ENCODE measurements around the gene PTGES2.

PTGES2 gene

GRCh38 chr9:128153947-128154695 lies 26.6 kb upstream of the PTGES2 start:
- no peak for DNase-seq

DNA sequence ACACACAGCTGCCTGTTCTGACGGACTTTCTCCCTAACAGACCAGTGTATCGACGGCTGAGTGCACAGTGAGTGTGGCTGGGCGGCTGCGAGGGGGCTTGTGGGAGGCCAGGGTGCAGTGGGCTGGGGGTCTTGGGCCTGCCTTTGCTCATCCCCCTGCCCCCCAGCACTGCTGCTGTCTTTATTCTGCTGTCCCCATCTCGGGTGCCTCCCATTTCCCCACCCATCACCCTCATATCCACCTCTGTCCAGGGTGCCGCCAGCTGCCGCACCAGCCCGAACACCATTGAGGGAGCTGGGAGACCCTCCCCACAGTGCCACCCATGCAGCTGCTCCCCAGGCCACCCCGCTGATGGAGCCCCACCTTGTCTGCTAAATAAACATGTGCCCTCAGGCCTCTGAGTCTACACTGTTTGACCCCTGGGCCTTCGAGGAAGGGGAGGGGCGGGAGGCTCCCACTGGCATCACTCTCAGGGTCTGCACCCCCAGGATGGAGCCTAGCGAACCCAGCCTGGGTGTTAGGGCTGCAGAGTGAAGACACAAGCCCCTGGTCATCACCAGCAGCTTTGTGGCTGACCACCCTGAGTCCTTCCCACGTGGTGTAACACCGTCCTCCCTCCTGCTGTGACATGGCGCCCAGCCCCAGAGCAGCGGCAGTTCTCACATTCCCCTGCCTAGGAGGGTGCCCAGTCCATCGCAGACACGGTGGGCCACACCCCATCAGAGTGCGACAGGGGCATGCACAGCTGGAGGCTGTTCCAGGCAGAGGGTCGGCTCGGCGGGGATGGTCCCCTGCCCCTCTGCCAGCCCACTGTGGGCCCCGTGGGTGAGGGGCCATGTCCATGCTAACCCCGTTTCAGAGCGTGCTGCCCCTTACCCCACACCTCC lies 25.8 kb upstream of the PTGES2 start:
- no peak for DNase-seq

DNA sequence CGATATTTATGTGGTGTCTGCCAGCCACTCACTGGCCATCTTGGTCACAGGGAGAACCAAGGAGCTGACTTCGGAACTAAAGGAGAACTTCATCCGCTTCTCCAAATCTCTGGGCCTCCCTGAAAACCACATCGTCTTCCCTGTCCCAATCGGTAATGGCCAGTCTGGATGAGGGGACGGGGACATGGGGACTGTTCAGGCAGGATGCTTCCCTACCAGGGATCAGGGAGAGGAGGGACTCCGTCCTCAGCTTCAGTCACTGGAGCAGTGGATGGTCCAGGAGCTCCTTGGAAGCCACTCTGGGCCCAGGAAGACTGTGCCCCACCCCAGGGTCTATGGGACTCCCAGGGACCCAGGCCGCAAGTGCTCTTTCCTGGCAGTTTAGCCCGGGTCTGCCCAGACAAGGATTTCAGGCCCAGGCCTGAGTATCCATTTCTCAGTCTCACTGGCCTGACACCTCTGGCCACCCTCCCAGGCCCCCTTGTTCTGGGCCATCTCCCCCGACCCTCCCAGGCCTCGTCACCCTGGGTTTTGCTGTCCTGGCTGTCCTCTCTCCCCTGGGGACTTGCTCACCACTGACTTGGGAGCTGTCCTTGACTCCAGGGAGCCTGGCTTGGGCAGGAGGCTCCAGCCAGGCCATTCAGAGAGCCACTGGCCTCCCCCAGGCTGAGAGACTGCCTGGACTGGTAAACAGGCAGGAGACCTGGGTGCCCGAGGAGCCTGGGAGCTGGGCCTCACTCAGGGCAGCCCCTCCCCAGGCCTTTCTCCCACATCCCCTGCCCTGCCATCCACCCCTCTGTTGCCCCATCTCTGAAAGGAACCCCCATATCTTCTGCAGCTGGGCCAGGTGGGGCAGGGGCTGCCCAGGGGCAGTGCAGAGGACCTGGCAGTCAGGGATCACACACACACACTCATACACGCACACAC lies 24.9 kb upstream of the PTGES2 start:
- no peak for DNase-seq

DNA sequence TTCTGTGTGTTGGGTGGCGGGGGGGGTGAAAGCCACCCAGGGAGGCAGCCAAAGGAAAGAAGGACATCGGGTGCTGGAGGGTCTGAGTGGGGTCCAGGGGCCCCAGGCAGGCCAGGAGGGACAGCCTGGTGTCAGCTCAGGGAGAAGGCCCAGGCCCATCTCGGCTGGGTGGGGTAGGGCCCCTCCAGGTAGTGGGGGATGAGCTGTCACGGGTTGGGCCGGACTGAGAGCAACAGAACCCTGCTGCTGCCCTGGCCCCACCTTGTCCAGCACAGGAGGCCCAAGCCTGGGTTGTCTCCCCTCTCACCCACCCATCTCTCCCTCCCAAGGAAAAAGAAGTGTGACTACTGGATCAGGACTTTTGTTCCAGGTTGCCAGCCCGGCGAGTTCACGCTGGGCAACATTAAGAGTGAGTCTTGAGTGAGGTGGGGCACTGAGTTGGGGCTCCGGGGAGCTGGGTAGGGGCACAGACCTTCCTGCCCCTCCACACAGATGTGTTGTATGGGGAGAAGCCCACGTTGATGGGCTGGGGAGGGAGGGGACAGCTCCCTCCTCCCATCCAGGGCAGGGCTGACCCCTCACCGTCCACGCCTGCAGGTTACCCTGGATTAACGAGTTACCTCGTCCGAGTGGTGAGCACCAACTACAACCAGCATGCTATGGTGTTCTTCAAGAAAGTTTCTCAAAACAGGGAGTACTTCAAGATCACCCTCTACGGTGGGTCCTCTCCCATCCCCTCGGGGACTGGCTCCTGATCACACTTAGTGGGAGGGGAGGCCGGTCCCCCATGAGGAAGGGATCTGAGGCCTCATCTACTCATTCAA lies 24.0 kb upstream of the PTGES2 start:
- DNase-seq: no peak

DNA sequence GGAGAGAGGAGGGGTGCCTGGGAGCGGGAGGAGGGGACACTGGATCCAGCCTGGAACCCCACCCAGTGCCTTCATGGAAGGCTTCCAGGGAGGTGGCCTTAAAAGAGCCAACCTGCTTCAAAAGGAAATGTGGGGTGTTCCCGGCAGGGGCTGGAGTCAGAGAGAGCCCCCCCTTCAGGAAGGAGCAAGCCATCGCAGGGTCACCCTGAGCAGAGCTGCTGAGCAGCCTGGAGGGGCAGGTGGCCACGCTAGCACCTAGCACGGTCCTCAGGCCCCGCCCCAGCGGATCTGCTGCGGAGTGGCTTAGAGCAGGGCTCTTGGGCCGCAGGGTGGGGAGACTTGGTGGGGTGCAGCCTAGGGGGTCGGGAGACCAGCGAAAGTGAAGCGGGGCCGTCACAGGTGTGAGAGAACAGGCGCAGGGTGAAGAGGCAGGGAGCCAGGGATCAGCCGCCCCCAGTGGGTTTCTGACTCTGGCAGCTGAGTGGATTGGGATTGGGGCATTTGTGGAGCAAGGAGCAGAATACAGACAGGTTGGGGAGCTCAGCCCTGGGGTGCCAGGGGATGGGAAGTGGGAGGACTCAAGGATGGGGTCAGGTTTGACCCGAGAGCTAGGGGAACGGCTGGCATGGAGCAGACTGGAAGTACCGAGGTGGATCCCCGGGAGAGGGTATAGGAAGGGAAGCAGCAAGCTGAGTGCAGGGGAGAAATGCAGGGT lies 23.2 kb upstream of the PTGES2 start:
- DNase-seq: no peak

GRCh38 chr9:128149951-128150593 lies 22.5 kb upstream of the PTGES2 start:
- DNase-seq: no peak

DNA sequence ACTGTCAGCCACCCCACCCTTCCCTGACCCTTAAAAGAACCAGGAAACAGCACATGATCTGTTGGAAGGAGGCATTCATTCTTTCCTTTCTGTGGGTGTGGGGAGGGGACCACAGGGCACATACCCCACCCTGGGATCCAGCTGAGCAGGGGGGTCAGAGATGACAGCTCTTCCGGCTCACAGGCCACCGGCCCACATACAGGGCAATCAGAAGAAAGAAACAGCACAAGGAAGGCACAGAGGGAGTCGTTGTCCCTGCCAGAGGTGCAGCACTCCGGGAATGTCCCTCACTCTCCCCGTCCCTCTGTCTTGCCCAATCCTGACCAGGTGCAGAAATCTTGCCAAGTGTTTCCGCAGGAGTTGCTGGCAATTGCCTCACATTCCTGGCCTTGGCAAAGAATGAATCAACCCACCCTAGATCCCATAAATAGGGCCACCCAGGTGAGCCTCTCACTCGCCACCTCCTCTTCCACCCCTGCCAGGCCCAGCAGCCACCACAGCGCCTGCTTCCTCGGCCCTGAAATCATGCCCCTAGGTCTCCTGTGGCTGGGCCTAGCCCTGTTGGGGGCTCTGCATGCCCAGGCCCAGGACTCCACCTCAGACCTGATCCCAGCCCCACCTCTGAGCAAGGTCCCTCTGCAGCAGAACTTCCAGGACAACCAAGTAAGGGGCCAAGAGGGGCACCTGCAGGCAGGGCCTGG lies 21.6 kb upstream of the PTGES2 start, which contains the start of gene LCN2:
TSS of gene LCN2 (plus strand) at position 453 of the 701 bp plus-strand sequence. CDS start at position 526, 73 bp downstream.
- no peak for DNase-seq

DNA sequence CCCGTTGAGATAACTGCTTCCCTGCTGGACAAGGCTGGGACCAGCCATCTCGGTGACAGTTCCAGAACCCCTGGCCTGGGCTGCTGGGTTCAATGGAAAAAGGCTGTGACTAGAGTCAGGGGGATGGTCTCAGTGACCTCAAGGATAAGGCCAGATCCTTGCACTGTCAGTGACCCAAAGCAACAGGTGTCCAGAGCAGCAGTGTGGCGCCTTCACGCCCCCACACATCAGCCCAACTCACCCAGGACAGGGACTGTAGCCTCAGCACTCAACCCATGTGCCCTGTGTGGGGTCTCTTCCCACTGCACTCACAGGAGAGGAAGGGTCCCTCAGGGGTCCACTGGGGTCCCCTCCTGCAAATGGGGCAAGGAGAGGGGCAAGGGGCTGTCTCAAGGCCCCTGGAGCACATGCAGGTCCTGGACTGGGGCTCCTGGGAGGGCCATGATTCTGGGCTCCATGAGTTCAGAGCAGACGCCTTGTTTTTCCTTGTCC lies 21.0 kb upstream of the PTGES2 start:
- no peak for DNase-seq

GRCh38 chr9:128146591-128147120 lies 19.1 kb upstream of the PTGES2 start:
- DNase-seq: no peak

DNA sequence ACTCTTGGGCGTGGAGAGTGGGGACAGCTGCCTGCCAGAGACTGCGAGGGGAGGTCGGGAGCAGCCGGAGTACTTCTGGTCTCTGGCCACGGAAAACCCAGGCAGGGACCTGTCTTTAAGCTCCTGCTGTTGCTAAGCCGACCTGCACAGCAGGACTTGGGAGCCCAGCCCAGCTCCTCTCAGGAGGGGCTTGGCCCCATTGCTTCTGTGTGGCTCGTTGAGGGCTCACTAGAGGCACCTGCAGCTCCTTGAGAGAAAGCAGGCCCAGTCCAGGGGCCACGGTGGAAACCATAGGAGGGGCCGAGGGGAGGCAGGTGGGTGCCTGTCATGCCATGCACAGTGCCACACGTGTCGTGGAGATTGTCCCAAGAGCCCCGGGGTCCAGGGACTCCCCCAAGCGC lies 18.4 kb upstream of the PTGES2 start:
- DNase-seq: no peak

DNA sequence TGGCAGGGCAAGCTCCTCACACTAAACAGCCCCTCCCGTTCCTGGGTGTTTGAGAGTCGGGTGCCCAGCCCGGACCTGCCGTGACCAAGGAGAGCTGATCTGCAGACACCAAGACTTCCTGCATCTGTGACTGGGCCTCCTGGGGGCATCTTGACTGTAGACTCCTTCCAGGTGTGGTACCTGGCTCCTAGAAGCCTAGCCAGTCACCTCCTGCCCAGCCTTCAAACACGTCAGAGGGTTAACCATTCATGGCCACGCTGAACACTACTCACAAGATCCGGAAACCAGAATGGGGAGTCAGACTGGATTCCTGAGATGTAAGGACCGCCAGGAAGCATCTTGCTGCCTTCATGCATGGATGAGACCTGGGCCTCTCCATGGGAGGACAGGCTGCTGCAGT lies 18.0 kb upstream of the PTGES2 start:
- DNase-seq: no peak

DNA sequence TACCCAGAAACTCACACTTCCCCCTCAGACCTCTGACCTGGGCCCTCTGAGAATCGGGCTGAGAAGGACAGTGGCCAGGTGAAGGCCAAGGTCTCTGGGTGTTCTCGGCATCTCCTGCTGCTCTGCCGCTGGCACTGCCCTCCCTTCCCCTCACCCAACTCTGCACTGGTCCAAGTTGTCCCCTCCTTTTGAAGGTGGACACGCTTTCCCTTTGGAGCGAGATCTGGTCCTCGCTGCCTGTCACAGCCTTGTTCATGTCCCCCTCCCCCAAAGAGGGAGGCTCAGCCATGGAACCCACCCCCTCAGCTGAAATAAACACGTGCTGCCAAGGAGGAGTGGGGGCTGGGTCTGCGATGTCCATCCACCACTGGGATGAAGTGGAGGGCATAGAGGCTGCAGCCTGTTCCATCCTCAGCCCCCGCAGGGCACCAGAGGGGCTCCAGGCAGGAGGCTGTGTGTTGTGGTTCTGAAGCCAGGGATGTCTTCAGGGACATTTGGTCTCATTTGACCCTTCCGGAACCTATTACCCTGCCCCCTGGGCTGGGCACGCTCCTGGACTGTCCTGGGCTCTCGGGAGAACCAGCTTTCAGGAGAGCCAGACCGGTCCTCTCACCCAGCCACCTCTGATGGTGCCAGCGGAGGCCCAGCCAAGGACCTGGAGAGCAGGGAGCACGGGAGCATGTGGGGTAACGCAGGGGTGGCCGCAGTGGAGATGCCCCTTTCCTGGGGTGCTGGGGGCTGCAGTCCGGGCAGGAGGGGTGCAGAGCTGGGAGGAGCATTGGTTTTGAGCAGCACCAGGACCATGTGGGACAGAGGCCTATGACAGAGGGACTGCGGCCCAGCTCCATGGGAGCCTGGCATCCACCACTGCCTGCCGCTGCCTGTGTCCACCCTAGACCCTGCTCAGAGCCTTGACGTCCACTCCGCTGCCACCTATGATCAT lies 17.0 kb upstream of the PTGES2 start:
- no peak for DNase-seq

DNA sequence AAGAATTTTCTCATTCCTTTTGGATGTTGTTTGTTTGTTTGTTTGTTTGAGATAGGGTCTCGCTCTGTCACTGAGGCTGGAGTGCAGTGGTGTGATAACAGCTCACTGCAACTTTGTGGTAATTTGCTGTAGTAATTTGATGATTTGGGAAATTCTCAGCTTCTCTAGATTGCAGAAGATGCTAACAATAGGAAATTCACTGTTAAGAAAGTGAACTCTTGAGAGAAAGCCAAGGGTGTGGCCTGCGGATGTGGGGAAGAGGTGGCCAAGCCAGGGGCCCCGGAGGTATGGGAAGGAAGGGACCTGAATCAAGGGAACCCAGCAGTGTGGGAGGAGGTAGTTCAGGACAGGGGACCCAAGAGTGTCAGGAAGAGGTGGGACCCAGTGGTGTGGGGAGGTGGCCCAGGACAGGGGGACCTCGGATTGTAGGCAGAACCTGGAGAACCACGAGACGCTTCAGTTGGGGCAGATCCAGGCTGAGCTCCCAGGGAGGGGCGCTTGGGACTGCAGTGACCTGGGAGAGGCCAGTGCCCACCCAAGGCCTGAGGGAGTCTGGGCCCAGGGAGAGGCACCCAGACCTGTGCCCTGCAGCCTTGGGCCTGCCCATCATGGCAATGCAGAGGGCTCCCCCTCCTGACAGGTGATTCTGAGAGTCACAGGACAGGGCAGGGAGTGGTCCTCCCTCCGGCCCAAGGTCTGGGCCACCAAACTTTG lies 16.2 kb upstream of the PTGES2 start:
- no peak for DNase-seq

- DNase-seq: no peak
Measured at GRCh38 chr9:128142596-128142995, 15.1 kb upstream of the PTGES2 start.

- DNase-seq: no peak
Measured at GRCh38 chr9:128142061-128142460, 14.5 kb upstream of the PTGES2 start.

- no peak for DNase-seq
Measured at GRCh38 chr9:128141604-128142003, 14.1 kb upstream of the PTGES2 start.

DNA sequence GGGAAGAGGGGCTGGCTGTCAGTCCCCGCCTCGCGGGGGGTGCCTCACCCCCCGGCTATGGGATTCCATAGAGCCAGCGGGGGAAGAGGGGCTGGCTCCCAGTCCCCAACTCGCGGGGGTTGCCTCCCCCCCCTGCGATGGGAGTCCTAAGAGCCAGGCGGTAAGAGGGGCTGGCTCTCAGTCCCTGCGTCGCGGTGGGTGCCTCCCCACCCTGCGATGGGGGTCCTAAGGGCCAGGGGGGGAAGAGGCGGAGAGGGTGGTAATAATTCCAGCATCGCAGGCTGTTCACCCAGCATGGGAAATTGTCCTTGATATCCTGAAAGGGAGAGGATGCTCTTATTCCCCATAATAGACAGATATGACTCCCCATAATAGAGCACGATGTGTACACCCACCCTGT lies 12.1 kb upstream of the PTGES2 start:
- no peak for DNase-seq

Data from right kidney (tissue), 1 donor.